HepG2 (cell line): ENCODE data around the gene WDR53.

Source experiments
- BHLHE40 ChIP-seq: IDR thresholded peaks from 2 replicates; pipeline ENCODE4 v1.6.1; 2011; ENCODE audit warnings: low read length, improper control_type of control experiment
- CTCF ChIP-seq: sonication (generic); formaldehyde crosslinking; IDR thresholded peaks from 2 replicates; pipeline ENCODE4 v1.5.0; 2020; ENCODE audit warnings: mild to moderate bottlenecking, missing genetic modification reagents, moderate library complexity
- KDM5B ChIP-seq: sonication (generic); formaldehyde crosslinking; IDR thresholded peaks from 2 replicates; pipeline ENCODE4 v1.4.0; 2020; ENCODE audit warnings: missing genetic modification reagents, mild to moderate bottlenecking, borderline replicate concordance
- ZBTB33 ChIP-seq: sonication (generic); formaldehyde crosslinking; IDR thresholded peaks from 2 replicates; pipeline ENCODE4 v1.4.0; 2020; ENCODE audit warnings: missing genetic modification reagents

- no peak for TF ChIP-seq ZBTB33 (CRISPR knock-in tag)
- TF ChIP-seq BHLHE40 = no peak
- TF ChIP-seq KDM5B (CRISPR knock-in tag) = no peak
- no peak for TF ChIP-seq CTCF
Observed at GRCh38 chr3:196517919-196518318, 50.4 kb downstream of the WDR53 start.
